ENCODE measurements around the gene CLSTN1. TPM values are rescaled to one million over a fixed set of nuclear protein-coding genes. Genes with fewer than 3 reads are reported as not detected.

The CLSTN1 gene
- total RNA-seq, 1 experiment from 2014 or later = 100 TPM

GRCh38 chr1:9817734-9818133 lies 6.0 kb downstream of the CLSTN1 start:
- Histone ChIP-seq H3K23me2 (ENCODE audit: insufficient read length, low read depth, low read length, poor library complexity, severe bottlenecking) (peaks cover 3% of the 10 kb centered on the region), H3K4me1 (ENCODE audit: insufficient read depth, low read length) (peaks cover 2% of the 10 kb centered on the region; the same call in 1 of the 2 replicates), H2AFZ (ENCODE audit: low read length) (no peak overlapping the region), H4K8ac (replicated peaks; ENCODE audit: insufficient read length, low read depth, low read length) (no peak overlapping the region), H3K79me1 (ENCODE audit: insufficient read depth, low read depth, low read length, poor library complexity, severe bottlenecking) (no peaks in the 10 kb centered on the region), H3K27ac (ENCODE audit: insufficient read length, low read depth, low read length) (no peak overlapping the region), H3K23ac (ENCODE audit: insufficient read length, low read depth, low read length) (no peak overlapping the region), H3K79me2 (ENCODE audit: insufficient read depth, low read length) (peaks cover 21% of the 10 kb centered on the region; the same call in 1 of the 2 replicates), H2BK12ac (ENCODE audit: insufficient read length, low read depth, low read length) (no peak overlapping the region), H3K56ac (ENCODE audit: insufficient read length, low read depth, low read length) (no peak overlapping the region), H3K4ac (ENCODE audit: low read depth, low read length) (no peak overlapping the region), H3K27me3 (ENCODE audit: insufficient read depth, low read length) (no peaks in the 10 kb centered on the region), H4K20me1 (ENCODE audit: control insufficient read depth, insufficient read depth, insufficient read length) (no peaks in the 10 kb centered on the region), H3K18ac (ENCODE audit: insufficient read length, low read depth, low read length) (no peak overlapping the region), H2BK15ac (ENCODE audit: low read depth, low read length) (no peak overlapping the region), H4K5ac (ENCODE audit: insufficient read length, low read depth, low read length) (no peak overlapping the region), H2BK20ac (ENCODE audit: low read depth, low read length, poor library complexity, severe bottlenecking) (no peak overlapping the region), H2AK5ac (ENCODE audit: insufficient read length, low read length) (no peak overlapping the region), H2BK5ac (ENCODE audit: insufficient read length, low read length) (no peak overlapping the region), H3K9me3 (ENCODE audit: control insufficient read depth, low read depth, low read length) (no peaks in the 10 kb centered on the region), H2BK120ac (ENCODE audit: low read depth, low read length, poor library complexity, severe bottlenecking) (no peak overlapping the region), H4K91ac (ENCODE audit: insufficient read length, low read depth, low read length) (no peak overlapping the region), H3K14ac (ENCODE audit: insufficient read depth, low read length) (no peak overlapping the region), H3T11ph (ENCODE audit: low read length) (no peak overlapping the region), H3K4me2 (ENCODE audit: insufficient read depth, insufficient read length, low read length) (no peak overlapping the region), H3K9ac (ENCODE audit: extremely low read depth, insufficient read length, low read length) (no peak overlapping the region)
- Mint-ChIP-seq H3K4me1 (peaks cover 29 to 35% of the 10 kb centered on the region in 2 experiments), H3K36me3 (ENCODE audit: insufficient read depth in 1 of 3, low read depth in 3 of 3) (peaks cover 0 to 5% (median 3%) of the 10 kb centered on the region in 3 experiments; a peak in 6 of 7 replicates), H3K27me3 (ENCODE audit: low read depth) (peaks cover 5% of the 10 kb centered on the region), H3K4me3 (no peak overlapping the region), H3K9me3 (no peaks in the 10 kb centered on the region; a peak in 1 of 5 replicates), H3K27ac (0 out of 7 replicates have a peak overlapping the region, but pooled peaks of 1 of the 3 experiments have one; percentile 10)
- TF ChIP-seq CTCF (conservative IDR thresholded peaks at IDR 0.05) = no peak
- no peak for DNase-seq
- no CpG with 5 or more reads among the region's 4 CpGs for WGBS (ENCODE audit: extremely low coverage, insufficient read length, low lambda C conversion rate)
